Embryonic facial prominence (tissue), 1 donor: ENCODE results near the gene KIFBP.

Source experiments
- DNase-seq: peaks from one replicate; pipeline ENCODE4 v3.0.0-alpha.2; 2016; ENCODE audit errors: extremely low spot score

The KIFBP gene

DNA sequence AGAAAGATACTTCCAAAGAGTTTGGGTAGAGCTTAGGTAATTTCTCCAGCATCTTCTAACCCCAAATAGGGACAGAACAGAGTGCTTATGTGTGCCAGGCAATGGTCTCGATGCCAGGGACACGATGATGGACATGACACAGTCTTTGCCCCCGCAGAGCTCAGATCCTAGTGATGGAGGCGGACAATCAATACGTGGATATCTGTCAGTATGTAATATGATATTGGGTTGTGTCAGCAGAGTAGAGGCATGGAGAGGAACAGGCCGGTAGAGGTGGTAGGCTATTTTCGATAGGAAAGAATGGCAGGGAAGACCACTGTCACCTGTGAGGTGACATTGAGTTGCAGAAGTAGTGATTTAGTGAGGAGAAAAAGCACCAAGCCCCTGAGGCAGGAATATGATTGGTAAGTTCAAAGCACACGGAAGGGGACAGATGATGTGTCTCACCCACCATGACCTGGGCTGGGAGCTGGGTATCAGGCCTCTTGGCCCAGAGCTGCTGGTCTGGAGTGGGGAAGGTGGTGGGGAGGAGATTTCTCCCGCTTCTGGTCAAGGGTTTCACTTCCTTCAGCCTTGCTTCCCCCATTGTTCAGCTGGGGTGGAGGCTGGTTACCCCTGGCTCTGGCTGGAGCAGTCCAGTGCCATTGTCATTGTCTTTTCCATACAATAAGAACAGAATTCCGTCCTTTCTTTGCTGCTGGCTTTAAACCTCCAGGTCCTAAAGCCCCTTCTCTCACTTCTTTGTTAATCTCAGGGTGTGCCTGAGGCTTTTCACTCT, 63.3 kb downstream of the KIFBP start:
- DNase-seq, result no peak

DNA sequence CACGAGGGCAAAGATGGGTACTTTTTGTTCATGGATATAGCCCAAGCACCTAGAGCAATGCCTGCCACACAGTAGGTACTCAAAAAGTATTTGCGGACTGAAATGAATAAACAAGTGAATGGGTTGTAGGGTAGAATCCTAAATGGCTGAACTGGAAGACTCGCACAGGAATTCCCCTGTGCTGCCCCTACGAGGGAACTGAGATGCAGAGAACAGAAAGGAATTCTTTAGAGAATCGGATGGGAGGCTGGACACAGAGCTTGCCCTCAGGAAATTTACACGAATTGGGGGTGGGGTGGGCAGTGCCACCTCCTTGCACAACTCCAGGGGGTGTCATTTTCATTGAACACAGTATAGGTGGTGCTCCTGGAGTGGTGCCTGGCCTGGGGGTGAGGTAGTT, 64.1 kb downstream of the KIFBP start:
- no peak for DNase-seq

DNA sequence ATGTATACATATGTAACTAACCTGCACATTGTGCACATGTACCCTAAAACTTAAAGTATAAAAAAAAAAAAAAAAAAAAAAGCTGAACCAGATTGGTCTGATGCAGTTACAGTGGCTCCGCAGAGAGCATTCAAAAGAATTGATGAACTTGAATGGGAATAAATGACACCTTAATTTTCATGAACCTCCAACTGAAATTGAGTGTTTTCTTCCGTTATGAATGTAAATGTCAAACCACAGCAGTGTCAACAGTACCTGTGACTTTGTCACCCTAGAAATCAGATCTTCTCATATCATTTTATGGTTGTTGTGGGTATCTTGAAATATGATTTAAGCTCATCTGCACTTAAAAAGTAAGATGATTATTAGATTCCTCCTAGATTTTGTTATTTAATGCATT, 66.6 kb downstream of the KIFBP start:
- DNase-seq, result no peak

DNA sequence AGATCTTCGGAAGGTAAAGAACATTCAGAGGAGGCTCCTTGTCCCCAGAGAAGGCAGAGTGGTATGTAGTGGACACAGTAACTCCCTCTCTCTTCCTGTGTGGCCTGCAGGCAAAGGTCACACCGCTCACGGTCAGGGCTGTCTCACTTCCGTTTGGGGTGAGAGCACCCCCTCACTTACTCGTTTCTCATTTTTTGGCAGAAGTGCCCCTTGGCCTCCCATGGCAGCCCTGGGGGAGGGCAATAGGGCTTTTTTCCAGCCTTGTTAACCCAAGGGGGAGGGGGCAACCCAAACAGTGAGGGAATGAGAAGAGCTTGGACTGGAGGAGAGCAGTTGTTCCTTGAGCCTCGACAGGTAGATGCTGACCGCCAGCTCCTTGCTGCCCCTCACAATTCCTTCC, 67.5 kb downstream of the KIFBP start:
- DNase-seq, result no peak

DNA sequence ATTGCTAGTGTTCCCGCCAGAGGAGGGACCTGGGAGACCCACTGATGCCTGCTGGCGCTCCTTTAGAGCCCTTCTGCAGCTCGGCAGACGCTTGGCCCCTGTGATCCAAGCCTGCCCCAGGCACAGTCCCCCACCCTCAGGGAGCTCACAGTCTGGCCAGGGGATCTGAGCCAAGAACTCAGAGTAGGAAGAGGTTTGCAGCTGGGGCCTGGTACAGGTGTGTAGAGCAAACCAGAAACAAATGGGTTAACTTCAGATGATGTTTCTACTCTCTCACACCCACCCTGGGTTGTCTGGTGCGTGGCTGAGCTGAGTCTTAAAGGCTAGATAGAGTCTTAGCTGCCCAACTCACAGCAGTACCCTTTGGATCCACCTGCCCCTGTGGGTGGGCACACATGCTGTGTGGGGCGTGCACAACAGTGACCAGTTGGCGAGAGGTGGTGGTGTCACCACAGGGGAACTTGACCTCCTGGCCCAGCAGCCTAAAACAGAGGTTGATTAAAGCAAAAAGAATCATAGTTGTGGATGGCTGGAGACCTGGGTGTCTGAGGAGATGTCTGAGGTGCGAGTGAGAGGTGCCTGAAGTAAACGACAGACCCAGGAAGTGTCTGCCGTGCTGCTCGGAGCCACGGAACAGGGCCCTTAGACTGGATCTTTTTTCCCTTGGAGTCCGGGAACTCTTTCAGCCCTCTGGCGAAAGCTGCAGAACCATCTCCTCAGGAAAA, 68.1 kb downstream of the KIFBP start:
- no peak for DNase-seq

DNA sequence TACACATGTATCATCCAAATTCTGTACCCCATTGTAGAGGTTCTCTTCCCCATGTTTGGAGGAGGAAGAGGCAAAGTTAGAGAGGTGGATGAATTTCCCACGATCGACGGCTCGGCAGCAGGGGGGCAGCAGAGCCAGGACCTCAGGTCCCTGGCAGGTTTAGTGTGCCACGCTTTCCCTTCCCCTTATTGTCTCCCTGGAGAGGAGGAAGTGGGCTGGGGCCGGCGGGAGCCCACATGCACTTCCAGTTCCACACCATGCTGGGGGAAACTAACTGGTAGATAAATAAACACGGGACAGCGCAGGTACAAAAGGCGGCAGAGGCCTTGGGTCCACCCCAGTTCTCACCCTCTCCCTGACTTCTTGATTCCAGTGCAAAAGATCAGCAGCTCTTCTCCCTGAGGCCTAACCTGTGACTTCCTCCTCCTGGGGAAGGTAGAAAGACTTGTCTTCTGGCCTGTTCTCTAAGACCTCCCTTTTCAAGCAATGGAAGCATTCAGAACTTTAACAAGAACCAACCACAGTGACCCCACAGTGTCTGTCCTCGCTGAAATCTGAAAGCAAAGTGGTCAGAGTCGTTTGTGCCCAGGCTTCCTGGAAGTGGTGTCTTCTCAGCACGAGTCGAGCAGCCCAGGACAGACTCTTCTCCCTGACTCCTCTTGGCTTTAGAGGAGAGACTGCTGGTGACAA, 68.8 kb downstream of the KIFBP start:
- no peak for DNase-seq

DNA sequence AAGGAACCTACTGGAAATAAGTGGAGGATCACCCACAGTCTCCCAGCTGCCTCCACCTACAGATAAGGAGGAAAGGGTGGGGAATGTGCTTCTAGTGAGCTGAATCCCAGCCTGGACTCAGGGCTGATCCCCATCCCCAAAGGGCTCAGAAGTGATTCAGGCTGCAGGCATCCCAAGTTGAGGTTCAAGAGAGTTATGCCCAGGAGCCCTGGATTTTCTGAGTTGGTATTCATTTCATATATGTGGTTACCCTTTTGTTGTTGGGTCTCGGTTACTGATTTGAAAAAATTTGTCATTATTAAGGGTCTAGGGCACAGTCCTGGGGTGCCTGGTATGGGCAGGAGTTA, 69.3 kb downstream of the KIFBP start:
- DNase-seq, result no peak

DNA sequence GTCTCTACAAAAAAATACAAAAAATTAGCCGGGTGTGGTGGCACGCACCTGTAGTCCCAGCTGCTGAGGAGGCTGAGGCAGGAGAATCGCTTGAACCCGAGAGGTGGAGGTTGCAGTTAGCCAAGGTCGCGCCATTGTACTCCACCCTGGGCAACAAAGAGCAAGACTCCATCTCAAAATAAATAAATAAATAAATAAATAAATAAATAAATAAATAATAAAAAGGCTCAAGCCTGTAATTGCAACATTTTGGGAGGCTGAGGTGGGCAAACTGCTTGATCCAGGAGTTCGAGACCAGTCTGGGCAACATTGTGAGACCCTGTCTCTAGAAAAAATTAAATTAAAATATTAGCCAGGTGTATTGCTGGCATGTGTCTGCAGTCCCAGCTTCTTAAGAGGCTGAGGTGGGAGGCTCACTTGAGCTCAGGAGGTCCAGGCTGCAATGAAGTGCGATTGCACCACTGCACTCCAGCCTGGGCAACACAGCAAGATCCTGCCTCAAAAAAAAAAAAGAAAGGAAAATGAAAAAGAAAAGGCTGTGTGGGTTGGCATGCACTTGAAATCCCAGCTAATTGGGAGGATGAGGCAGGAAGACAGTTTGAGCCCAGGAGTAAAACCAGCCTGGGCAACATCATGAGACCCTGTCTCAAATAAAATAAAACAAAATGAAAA, 71.7 kb downstream of the KIFBP start:
- DNase-seq, result no peak

DNA sequence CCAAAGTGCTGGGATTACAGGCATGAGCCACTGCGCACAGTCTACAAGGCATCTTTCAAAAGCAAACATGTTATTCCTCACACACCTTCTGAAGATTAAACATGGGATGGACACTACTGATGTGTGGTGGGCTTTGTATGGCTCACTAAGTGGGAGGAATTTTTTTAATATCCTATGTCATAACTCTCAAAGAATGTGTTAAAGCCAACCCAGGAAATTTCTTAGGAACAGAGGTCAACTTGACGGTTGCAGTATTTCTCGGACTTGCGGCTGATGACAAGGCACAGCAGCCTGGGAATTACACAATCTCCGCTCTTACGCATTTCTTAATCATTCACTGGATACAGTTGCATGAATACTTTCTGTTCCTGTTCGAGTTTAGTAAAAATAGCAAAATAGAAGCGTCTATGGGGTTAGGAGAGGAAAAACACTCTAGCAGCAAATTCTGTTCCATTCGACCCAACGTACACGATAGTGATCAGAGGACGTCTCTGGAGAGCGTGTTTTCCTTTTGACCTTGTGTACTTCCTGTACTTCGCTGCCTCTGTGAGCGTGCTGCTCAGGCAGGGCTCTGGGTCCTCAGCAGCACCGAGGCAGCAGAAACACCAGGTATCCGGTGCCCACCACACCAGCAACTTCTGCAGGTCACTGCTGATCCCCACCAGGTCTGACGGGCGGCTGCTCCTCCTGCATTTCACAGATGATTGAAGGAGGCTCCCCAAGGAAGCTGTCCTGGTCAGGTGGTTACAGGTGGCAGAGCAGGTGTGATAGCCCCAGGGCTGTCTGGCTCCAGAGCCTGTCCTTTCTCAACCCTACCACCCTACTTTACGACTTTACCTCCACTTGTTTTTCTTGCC, 72.9 kb downstream of the KIFBP start:
- no peak for DNase-seq

DNA sequence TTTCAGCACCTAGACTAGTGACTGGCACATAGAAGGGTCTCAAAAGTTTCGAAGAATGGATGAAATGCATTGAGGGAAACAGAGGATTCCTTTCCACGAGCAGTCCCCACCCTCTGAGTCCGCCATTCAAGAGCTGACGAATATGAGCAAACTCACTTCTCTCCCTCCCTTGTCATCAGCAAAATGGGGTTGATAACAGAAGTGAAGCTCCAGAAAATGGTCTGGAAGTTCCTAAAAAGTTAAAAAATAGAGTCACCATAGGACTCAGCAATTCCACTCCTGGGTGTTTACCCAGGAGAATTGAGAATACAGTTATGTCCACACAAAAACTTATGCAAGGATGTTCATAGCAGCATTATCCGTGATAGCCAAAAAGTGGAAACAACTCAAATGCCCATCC, 74.3 kb downstream of the KIFBP start:
- DNase-seq, result no peak

DNA sequence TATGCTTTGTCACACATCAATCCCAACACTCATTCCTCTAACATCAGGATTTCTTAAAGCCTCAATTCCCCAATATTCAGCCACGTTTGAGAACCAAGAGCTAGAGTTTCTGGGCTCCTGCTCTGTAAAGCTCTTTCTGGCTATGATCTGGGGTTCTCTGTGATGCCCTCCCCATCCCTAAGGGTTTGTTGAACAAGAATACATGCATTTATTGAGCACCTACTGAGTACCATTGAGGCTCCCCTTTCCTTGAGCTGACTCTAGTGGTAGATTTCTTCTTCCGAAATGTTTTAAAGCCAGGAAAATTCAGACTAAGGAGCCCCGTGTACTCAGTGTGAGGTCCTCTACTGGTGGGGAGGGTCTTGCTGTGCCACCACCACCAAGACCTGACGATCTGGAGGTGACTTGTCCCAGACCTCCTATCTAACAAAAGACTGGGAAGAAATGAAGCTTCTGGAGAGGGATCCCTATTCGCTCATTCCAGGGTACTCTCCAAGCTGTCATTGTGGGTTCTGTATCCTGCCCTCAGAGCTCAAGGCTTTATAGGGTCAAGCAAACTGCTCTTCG, 76.2 kb downstream of the KIFBP start:
- DNase-seq, result no peak

DNA sequence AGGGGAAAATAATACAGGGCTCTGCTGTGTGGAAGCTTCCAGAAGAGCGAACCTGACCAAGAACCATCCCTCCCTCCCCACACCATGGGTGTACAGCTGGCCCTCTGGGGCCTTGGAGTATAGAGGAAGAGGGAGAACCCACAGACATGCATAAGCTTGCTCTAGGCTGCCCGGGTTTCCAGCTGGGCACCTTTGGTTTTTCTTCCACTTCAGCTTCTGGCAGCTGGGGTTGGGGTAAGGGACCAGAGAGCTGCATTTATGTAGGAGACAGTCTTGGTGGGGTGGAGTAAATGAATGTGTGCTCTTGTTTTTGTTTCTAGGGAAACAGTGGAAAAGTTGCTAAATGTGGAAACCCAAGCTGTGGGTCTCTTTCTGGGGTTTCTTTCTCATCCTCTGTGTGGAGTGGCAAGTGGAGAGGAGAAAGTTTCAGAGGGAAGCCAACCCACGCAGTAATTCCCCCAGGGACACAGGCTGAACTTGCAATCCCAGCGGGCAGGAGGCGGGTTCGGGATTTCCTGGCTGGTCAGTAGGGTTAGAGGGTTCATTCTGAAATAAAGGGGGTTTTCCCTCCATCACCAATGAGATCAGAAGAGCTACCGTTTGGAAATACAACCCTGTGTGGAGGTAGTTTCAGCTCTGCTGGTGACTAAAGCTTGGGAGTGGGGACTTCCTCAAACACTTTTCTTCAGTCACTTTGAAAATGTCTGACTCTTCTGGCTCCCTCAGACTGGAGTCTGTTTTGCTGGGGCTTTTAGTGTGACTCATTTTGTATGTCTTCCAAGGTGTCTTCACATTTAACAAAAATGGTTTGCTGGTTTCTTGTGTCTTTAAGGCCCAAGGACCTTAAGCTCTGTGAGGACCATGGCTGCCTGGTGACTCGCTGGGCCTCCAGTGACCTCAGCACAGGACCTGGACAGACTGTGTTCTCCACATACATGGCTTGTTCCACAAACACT, 77.1 kb downstream of the KIFBP start:
- no peak for DNase-seq
